T-helper 2 cell treated with Interferon-gamma antibody and Interleukin-4, amounts not matched to agents 5 μg/mL and 100 μg/mL, for 36 hours (primary cell): ENCODE measurements around the gene RASGEF1C.

Experiments used
- DNase-seq: peaks from one replicate; pipeline ENCODE4 v3.0.0; 2021; ENCODE audit warnings: low spot score
- H3K27ac Mint-ChIP-seq: one replicate; pipeline ENCODE4 v1.8.0; 2021; ENCODE audit warnings: mild to moderate bottlenecking, mixed read lengths
- H3K27me3 Mint-ChIP-seq: one replicate; pipeline ENCODE4 v1.8.0; 2021; ENCODE audit warnings: low read depth, mixed read lengths
- H3K36me3 Mint-ChIP-seq: one replicate; pipeline ENCODE4 v1.8.0; 2021; ENCODE audit warnings: low read depth, mixed read lengths
- H3K4me1 Mint-ChIP-seq: one replicate; pipeline ENCODE4 v1.8.0; 2021; ENCODE audit warnings: low read depth, mixed read lengths
- H3K4me3 Mint-ChIP-seq: one replicate; pipeline ENCODE4 v1.8.0; 2022; ENCODE audit warnings: mild to moderate bottlenecking, moderate library complexity, mixed read lengths
- H3K9me3 Mint-ChIP-seq: one replicate; pipeline ENCODE4 v1.8.0; 2021; ENCODE audit warnings: mixed read lengths

The RASGEF1C gene

GRCh38 chr5:180209137-180209581 lies at the start of gene RASGEF1C:
Gene RASGEF1C, minus strand, starts transcription at chr5:180209211. Its CDS starts 71,159 bp downstream, at chr5:180138052.
- Mint-ChIP-seq H3K27me3 (peaks cover 29% of the 10 kb centered on the region), H3K4me3 (peak within 1 kb of the TSS; percentile 42), H3K9me3 (no peaks in the 10 kb centered on the region), H3K36me3 (no peaks in the 10 kb centered on the region), H3K4me1 (peaks cover 4% of the 10 kb centered on the region), H3K27ac (no peak within 1 kb of the TSS)
- peak; percentile 65 for DNase-seq

- Mint-ChIP-seq H3K27ac (no peak overlapping the region), H3K36me3 (peaks cover 78% of the 10 kb centered on the region), H3K4me1 (no peaks in the 10 kb centered on the region), H3K4me3 (no peak overlapping the region), H3K9me3 (peaks cover 61% of the 10 kb centered on the region), H3K27me3 (no peaks in the 10 kb centered on the region)
- no peak for DNase-seq
These were observed 44.2 kb upstream of the RASGEF1C start for GRCh38 chr5:180253036-180253824.

GRCh38 chr5:180251887-180252286 lies 42.9 kb upstream of the RASGEF1C start:
- peaks cover 78% of the 10 kb centered on the region for H3K36me3 Mint-ChIP-seq
- no peak for DNase-seq
- no peaks in the 10 kb centered on the region for H3K4me1 Mint-ChIP-seq
- no peaks in the 10 kb centered on the region for H3K27me3 Mint-ChIP-seq
- no peak overlapping the region for H3K4me3 Mint-ChIP-seq
- H3K27ac Mint-ChIP-seq, result no peak overlapping the region
- peaks cover 62% of the 10 kb centered on the region for H3K9me3 Mint-ChIP-seq

GRCh38 chr5:180251141-180251540 lies 42.1 kb upstream of the RASGEF1C start:
- H3K36me3 Mint-ChIP-seq, result peaks cover 80% of the 10 kb centered on the region
- H3K4me1 Mint-ChIP-seq, result no peaks in the 10 kb centered on the region
- no peak overlapping the region for H3K4me3 Mint-ChIP-seq
- H3K27ac Mint-ChIP-seq, result no peak overlapping the region
- peaks cover 63% of the 10 kb centered on the region for H3K9me3 Mint-ChIP-seq
- H3K27me3 Mint-ChIP-seq, result no peaks in the 10 kb centered on the region
- no peak for DNase-seq

- Mint-ChIP-seq H3K9me3 (peaks cover 61% of the 10 kb centered on the region), H3K4me3 (no peak overlapping the region), H3K36me3 (peaks cover 80% of the 10 kb centered on the region), H3K27me3 (no peaks in the 10 kb centered on the region), H3K27ac (no peak overlapping the region), H3K4me1 (no peaks in the 10 kb centered on the region)
- no peak for DNase-seq
These were observed 41.3 kb upstream of the RASGEF1C start for GRCh38 chr5:180250329-180250728.

GRCh38 chr5:180241600-180241999 lies 32.6 kb upstream of the RASGEF1C start:
- H3K36me3 Mint-ChIP-seq, result peaks cover 83% of the 10 kb centered on the region
- no peak for DNase-seq
- peaks cover 55% of the 10 kb centered on the region for H3K9me3 Mint-ChIP-seq
- no peaks in the 10 kb centered on the region for H3K4me1 Mint-ChIP-seq
- H3K27ac Mint-ChIP-seq, result no peak overlapping the region
- no peaks in the 10 kb centered on the region for H3K27me3 Mint-ChIP-seq
- no peak overlapping the region for H3K4me3 Mint-ChIP-seq

- Mint-ChIP-seq H3K4me1 (no peaks in the 10 kb centered on the region), H3K27me3 (no peaks in the 10 kb centered on the region), H3K4me3 (no peak overlapping the region), H3K36me3 (peaks cover 88% of the 10 kb centered on the region), H3K27ac (no peak overlapping the region), H3K9me3 (peaks cover 42% of the 10 kb centered on the region)
- DNase-seq, result no peak
These were observed 29.6 kb upstream of the RASGEF1C start for GRCh38 chr5:180238631-180239030.

GRCh38 chr5:180235846-180236245 lies 26.8 kb upstream of the RASGEF1C start:
- H3K9me3 Mint-ChIP-seq, result peaks cover 25% of the 10 kb centered on the region
- no peaks in the 10 kb centered on the region for H3K4me1 Mint-ChIP-seq
- DNase-seq, result no peak
- no peak overlapping the region for H3K4me3 Mint-ChIP-seq
- peaks cover 72% of the 10 kb centered on the region for H3K36me3 Mint-ChIP-seq
- H3K27ac Mint-ChIP-seq, result no peak overlapping the region
- H3K27me3 Mint-ChIP-seq, result no peaks in the 10 kb centered on the region

- Mint-ChIP-seq H3K27me3 (no peaks in the 10 kb centered on the region), H3K4me3 (no peak overlapping the region), H3K4me1 (no peaks in the 10 kb centered on the region), H3K36me3 (peaks cover 64% of the 10 kb centered on the region), H3K9me3 (peaks cover 18% of the 10 kb centered on the region), H3K27ac (no peak overlapping the region)
- no peak for DNase-seq
These were observed 26.1 kb upstream of the RASGEF1C start for GRCh38 chr5:180235077-180235476.

GRCh38 chr5:180234271-180234670 lies 25.3 kb upstream of the RASGEF1C start:
- H3K36me3 Mint-ChIP-seq, result peaks cover 57% of the 10 kb centered on the region
- no peaks in the 10 kb centered on the region for H3K4me1 Mint-ChIP-seq

GRCh38 chr5:180233729-180234128 lies 24.7 kb upstream of the RASGEF1C start:
- H3K4me3 Mint-ChIP-seq, result no peak overlapping the region
- no peaks in the 10 kb centered on the region for H3K27me3 Mint-ChIP-seq
- DNase-seq, result no peak
- peaks cover 55% of the 10 kb centered on the region for H3K36me3 Mint-ChIP-seq
- H3K4me1 Mint-ChIP-seq, result no peaks in the 10 kb centered on the region
- peaks cover 14% of the 10 kb centered on the region for H3K9me3 Mint-ChIP-seq
- no peak overlapping the region for H3K27ac Mint-ChIP-seq

More at GRCh38 chr5:180234271-180234670, 25.3 kb upstream of the RASGEF1C start:
- peaks cover 14% of the 10 kb centered on the region for H3K9me3 Mint-ChIP-seq
- no peak overlapping the region for H3K4me3 Mint-ChIP-seq
- no peaks in the 10 kb centered on the region for H3K27me3 Mint-ChIP-seq
- no peak overlapping the region for H3K27ac Mint-ChIP-seq
- DNase-seq, result no peak

GRCh38 chr5:180230017-180230416 lies 21.0 kb upstream of the RASGEF1C start:
- H3K27me3 Mint-ChIP-seq, result no peaks in the 10 kb centered on the region
- no peaks in the 10 kb centered on the region for H3K4me1 Mint-ChIP-seq
- H3K27ac Mint-ChIP-seq, result no peak overlapping the region
- H3K9me3 Mint-ChIP-seq, result peaks cover 25% of the 10 kb centered on the region
- peaks cover 22% of the 10 kb centered on the region for H3K36me3 Mint-ChIP-seq
- no peak overlapping the region for H3K4me3 Mint-ChIP-seq
- no peak for DNase-seq

- peaks cover 57% of the 10 kb centered on the region for H3K9me3 Mint-ChIP-seq
- H3K27ac Mint-ChIP-seq, result no peak overlapping the region
- H3K36me3 Mint-ChIP-seq, result no peaks in the 10 kb centered on the region
- no peak overlapping the region for H3K4me3 Mint-ChIP-seq
- H3K4me1 Mint-ChIP-seq, result no peaks in the 10 kb centered on the region
- DNase-seq, result no peak
- H3K27me3 Mint-ChIP-seq, result no peaks in the 10 kb centered on the region
These were observed 13.0 kb upstream of the RASGEF1C start for GRCh38 chr5:180222056-180222455.

- Mint-ChIP-seq H3K27ac (no peak overlapping the region), H3K4me3 (no peak overlapping the region), H3K36me3 (no peaks in the 10 kb centered on the region), H3K27me3 (no peaks in the 10 kb centered on the region), H3K9me3 (peaks cover 34% of the 10 kb centered on the region), H3K4me1 (no peaks in the 10 kb centered on the region)
- no peak for DNase-seq
These were observed 8.8 kb upstream of the RASGEF1C start for GRCh38 chr5:180217797-180218196.
